SW 1271 (cell line): Measurements from ENCODE around the gene PI4KB.

Experiments
- DNase-seq, 2 experiments: peaks; one replicate each; lab custom pipeline; 2025; lab: John Stamatoyannopoulos, UW

The PI4KB gene

DNA sequence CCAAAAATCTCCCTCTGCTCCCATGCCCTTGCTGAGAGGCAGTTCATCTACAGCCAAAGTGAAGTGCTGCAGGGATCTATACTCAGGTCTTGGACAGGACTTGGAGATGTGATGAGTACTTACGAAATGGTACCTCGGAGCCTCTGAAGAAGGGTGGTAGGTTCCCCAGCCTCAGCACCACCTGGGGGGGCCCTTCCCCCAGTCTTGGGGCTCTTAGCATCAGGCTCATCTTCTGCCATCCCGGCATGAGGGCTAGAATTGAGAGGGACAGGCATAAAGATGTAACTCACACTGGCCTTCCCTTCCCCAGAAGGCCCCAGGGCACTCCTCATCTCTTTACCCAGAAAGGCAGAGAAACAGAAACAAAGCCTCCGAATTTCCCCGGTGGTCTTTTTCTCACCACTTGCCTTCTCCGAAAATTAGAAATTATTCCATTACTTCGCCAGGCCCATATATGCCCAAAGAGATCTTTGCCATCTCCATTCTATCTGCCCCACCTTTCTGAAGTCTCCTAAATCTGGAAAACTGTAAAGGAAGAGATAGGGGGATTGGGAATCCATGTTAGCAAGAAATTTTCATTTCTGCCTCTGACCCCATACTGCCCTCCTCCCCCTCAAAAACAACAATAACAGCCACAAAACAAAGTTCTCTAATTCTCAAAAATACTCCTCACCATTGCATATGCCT is 19.0 kb upstream of the PI4KB start:
- DNase-seq = no peak

DNA sequence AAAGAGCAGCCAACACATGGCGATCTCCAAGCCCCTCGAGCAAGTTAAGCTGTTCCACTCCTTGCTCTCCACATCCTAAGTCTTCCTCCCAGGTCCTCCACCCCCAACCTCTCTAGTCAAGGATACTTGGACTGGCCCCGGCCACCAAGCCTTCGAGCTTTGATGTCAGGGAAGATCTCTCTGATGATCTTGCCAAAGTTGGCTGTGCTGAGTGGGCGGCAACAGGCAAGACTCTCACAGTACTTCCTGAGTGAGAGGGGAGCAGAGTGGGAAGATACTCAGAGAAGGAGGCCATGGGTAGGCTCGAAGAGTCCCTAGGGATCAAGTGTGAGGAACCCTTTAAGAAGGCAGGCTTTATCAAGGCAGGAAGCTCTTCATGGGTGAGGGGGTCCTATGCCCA is 17.1 kb upstream of the PI4KB start:
- DNase-seq = no peak

GRCh38 chr1:151343587-151343986 is 16.4 kb upstream of the PI4KB start:
- DNase-seq = no peak

DNA sequence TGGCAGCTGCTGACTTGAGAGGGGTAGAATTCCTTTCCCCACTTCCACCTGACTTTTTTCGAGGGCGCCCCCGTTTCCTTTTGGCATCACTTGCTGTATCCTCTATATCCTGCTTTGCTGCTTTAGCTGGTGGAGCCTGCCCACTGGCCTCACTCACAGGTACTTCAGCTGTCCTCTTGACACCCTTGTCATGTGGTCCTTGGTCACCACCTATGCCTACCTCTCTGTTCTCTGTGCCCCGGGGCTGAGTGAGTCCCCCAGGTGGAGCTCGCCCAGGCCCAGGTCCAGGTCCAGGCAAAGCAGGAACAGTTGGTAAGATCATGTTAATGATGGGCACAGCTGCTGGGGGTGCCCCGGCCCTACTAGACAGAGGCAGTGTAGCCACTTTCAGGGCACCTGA is 15.4 kb upstream of the PI4KB start:
- no peak for DNase-seq

- DNase-seq = no peak
Observed at GRCh38 chr1:151342021-151342420, 14.8 kb upstream of the PI4KB start.

GRCh38 chr1:151340870-151341754 is 13.9 kb upstream of the PI4KB start:
- peak; percentile 35 to 79 for DNase-seq

- no peak for DNase-seq
Observed at GRCh38 chr1:151336556-151336955, 9.3 kb upstream of the PI4KB start.

- no peak for DNase-seq
Observed at GRCh38 chr1:151334822-151335221, 7.6 kb upstream of the PI4KB start.

- no peak for DNase-seq
Observed at GRCh38 chr1:151327903-151328674, 873 bp upstream of the PI4KB start.

DNA sequence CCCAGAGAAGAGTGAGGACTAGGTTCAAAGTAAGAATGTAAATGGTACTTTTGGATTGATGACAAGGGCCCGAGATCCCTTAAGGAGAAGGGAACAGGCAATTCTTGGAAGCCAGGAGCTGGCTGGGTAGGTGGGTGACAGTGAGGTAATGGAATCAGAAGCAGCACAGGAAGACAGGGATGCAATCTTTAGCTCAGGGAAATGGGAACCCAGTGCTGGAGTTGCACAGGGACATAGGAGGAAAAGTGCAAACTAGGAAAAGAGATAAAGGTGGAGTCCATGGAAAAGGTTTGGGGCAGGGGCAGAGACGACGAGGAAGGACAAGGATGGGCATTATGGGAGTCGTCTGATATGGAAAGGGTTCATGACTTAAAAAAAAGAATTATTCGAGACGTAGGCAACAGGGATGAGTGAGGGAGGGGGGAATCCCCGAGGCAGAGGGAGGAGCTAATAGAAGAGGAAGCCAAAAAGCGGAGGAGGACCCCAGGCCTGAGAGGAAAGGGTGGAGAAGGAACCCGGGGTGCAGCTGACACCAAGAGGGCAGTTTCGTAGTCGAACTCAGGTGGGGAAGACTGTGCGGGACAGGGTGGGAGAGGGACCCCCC is 495 bp downstream of the PI4KB start:
- peak in 1 of 2 experiments; percentile 27 for DNase-seq

DNA sequence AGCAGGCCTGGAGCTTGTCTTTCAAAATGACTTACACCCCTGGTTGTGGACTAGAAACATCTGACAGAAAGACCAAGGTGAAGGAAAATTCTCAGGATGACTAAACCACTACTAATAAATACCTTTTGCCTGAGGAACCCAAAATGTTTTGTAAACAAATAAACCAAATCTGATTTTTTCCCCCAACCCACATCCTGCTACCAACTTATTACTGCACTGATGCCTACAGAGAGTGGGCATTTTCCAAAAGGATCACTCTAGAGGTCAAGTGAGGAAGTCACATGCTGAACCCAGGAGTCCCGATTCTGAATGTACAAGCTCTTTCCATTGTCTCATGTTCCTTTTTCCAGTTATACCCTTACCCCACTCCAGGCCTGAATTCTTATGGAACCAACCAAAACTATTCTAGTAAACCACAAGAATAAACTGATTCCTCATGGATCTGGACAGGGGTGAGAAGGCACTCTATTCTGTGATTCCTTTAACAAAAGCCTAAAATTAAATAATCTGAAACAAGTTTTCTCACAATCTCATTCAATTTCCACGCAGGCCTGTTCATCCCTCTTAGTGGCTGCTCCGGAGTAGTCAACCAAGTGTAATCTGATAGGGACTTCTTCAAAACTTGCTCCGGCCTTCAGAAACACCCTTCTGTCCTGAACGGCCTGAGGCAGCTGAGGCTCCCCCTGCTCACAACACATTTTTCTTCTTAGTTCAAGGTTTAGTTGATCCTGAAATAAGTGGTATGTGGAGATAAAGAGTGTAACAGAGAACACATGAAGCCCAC is 1.4 kb downstream of the PI4KB start:
- DNase-seq = no peak

GRCh38 chr1:151325231-151325630 is 2.0 kb downstream of the PI4KB start:
- DNase-seq = no peak

- no peak for DNase-seq
Observed at GRCh38 chr1:151324390-151324930, 2.8 kb downstream of the PI4KB start.

GRCh38 chr1:151318975-151319374 is 8.2 kb downstream of the PI4KB start:
- DNase-seq = no peak

DNA sequence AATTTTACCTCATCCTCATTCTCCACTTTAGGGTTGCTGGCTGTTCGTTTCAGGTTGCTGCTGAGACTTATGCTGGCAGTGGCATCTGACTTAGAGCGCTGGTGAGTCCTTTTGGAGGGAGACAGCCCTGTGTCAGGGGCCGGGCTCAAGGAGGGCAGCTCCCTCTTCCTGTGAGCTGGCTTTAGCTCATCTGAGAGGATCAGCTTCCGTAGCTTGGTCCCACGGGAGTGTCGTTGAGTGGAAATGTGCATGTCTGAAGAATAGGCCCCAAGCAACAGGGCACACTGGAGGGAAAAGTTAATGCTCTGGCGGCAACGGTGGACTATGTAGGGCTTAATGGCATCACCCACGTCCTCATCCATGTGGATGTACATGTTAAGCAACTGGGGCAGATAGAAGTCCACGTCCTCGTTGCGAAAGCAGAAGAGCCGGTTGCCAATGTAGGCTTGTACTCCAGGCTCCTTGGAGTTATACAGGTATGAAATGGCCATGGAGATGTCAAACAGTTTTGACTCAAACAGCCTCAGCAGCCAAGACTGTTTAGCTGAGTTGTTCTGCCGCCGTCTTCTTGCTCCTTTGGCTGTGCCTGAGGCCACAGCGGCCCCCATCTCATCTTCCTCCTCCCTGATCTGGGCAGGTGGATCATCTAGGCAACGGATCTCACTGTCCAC is 11.5 kb downstream of the PI4KB start:
- no peak for DNase-seq

- peak; percentile 35 to 39 for DNase-seq
Observed at GRCh38 chr1:151314137-151314875, 12.9 kb downstream of the PI4KB start.

DNA sequence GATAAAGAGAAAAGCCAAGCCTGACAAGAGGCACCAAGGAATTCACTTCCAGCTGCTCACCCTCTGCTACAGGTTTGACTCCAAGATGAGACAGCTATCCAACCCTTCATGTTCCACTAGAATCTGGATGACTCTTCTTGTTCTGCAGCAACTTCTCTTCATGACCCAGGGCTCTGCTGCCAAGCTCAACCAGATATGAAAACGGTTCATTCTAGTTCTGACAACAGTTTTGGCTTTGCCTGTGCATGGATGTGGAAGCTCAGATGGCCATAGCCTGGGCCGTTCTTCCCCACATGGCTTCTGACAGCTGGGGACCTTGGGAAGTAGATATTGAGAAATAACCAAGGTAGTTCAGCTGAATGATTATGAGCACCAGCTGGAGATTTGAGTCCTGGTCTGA is 13.7 kb downstream of the PI4KB start:
- DNase-seq = no peak

GRCh38 chr1:151312826-151313225 is 14.4 kb downstream of the PI4KB start:
- DNase-seq = no peak

- no peak for DNase-seq
Observed at GRCh38 chr1:151312411-151312810, 14.8 kb downstream of the PI4KB start.
